OCI-LY7 (cell line): Measurements from ENCODE around the gene RWDD3. TPM values are rescaled to one million over a fixed set of nuclear protein-coding genes. Genes with fewer than 3 reads are reported as not detected.

Experiments
- BruUV-seq: library from RNA; stranded (reverse); fragments of 400-500 nt; replicated peaks from 2 replicates; lab custom pipeline; 2021; lab: Mats Ljungman, UMichigan
- CTCF ChIA-PET: fragments of 300-600 bp; sonication (Branson Sonifier 250); formaldehyde crosslinking; loops from one replicate; lab custom pipeline; 2022; ENCODE audit warnings: antibody characterized with exemption; ENCODE audit not compliant: unreplicated experiment; lab: Charles Lee
- POLR2A ChIA-PET: fragments of 300-600 bp; sonication (Branson Sonifier 250); formaldehyde crosslinking; loops from one replicate; lab custom pipeline; 2022; ENCODE audit warnings: antibody characterized with exemption; lab: Charles Lee
- DNase-seq: peaks from one replicate; pipeline ENCODE4 v3.0.0-alpha.2; 2015; ENCODE audit warnings: low spot score
- H2AFZ ChIP-seq: fragments of 200-600 bp; sonication (generic), shearing (Covaris generic); 2 replicates; pipeline ENCODE4 v1.6.1; 2014; ENCODE audit warnings: mild to moderate bottlenecking, antibody characterized with exemption, low read length, moderate library complexity
- H3K27ac ChIP-seq: fragments of 200-600 bp; sonication (generic); 2 replicates; pipeline ENCODE4 v1.5.1; 2014; ENCODE audit warnings: mixed run types, low read depth, mild to moderate bottlenecking, moderate library complexity, low read length, inconsistent platforms; ENCODE audit not compliant: poor library complexity, severe bottlenecking
- H3K36me3 ChIP-seq: fragments of 200-600 bp; sonication (generic); 2 replicates; pipeline ENCODE4 v1.6.1; 2014; ENCODE audit warnings: mild to moderate bottlenecking, antibody characterized with exemption, low read length, moderate library complexity, mixed read lengths; ENCODE audit not compliant: insufficient read depth
- H3K4me1 ChIP-seq: fragments of 200-600 bp; sonication (generic); 2 replicates; pipeline ENCODE4 v1.5.1; 2014; ENCODE audit warnings: mild to moderate bottlenecking, low read length; ENCODE audit not compliant: insufficient read depth, poor library complexity, severe bottlenecking
- H3K4me2 ChIP-seq: fragments of 200-600 bp; sonication (generic); 2 replicates; pipeline ENCODE4 v1.6.1; 2014; ENCODE audit warnings: mild to moderate bottlenecking, low read length
- H3K4me3 ChIP-seq: fragments of 200-600 bp; sonication (generic); 2 replicates; pipeline ENCODE4 v1.5.1; 2014; ENCODE audit warnings: mild to moderate bottlenecking, low read depth, low read length; ENCODE audit not compliant: poor library complexity, severe bottlenecking
- H3K79me2 ChIP-seq: fragments of 200-600 bp; sonication (generic); 2 replicates; pipeline ENCODE4 v1.6.1; 2016; ENCODE audit warnings: low read depth, mild to moderate bottlenecking, low read length, moderate library complexity, mixed read lengths; ENCODE audit not compliant: insufficient read depth
- H3K9me2 ChIP-seq: fragments of 200-600 bp; sonication (generic); 2 replicates; pipeline ENCODE4 v1.6.1; 2016; ENCODE audit warnings: mild to moderate bottlenecking, low read length, mixed read lengths; ENCODE audit not compliant: insufficient read depth
- H3K9me3 ChIP-seq: fragments of 200-600 bp; sonication (generic); 2 replicates; pipeline ENCODE4 v1.6.1; 2014; ENCODE audit warnings: mild to moderate bottlenecking, mixed run types, low read length, mixed read lengths
- H4K20me1 ChIP-seq: fragments of 200-600 bp; sonication (generic); 2 replicates; pipeline ENCODE4 v1.6.1; 2014; ENCODE audit warnings: mild to moderate bottlenecking, antibody characterized with exemption, low read length, moderate library complexity, mixed read lengths; ENCODE audit not compliant: insufficient read depth
- CTCF ChIP-seq: fragments of 200-600 bp; sonication (generic); conservative IDR thresholded peaks from 2 replicates; pipeline ENCODE4 v1.5.1; 2014; ENCODE audit warnings: mild to moderate bottlenecking, antibody characterized with exemption, low read length, moderate library complexity, mixed read lengths
- EZH2phosphoT487 ChIP-seq: fragments of 200-600 bp; sonication (generic); IDR thresholded peaks from 2 replicates; pipeline ENCODE4 v1.6.1; 2018; ENCODE audit warnings: low read depth, borderline replicate concordance, mild to moderate bottlenecking, mixed run types, antibody characterized with exemption, low read length, moderate library complexity, mixed read lengths
- intact Hi-C: fragments of 100-400 bp; cut with micrococcal nuclease; formaldehyde crosslinking; loops from one replicate; pipeline ENCODE4 v1.10.0; 2022; ENCODE audit not compliant: unreplicated experiment
- total RNA-seq, 2 experiments: library from RNA; depleted of rRNA in 1 of 2; stranded (reverse); fragments of >200 nt in 1 of 2; shearing (Covaris generic) in 1 of 2; gene quantifications; 2 replicates each; pipeline ENCODE4 v1.2.3, GENCODE V29; 2014 to 2022

RWDD3 gene
- total RNA-seq, 2 experiments from 2014 or later: 11.7 to 20.9 TPM

- POLR2A ChIA-PET: interaction anchor here (1.4 kb wide), 1 partner anchor 11 kb away, joined by 4 read pairs; no protein-coding TSS in a partner anchor
- Histone ChIP-seq H2AFZ (no peak overlapping the region), H3K4me2 (no peak overlapping the region), H3K9me2 (no peaks in the 10 kb centered on the region), H4K20me1 (no peaks in the 10 kb centered on the region), H3K4me1 (peaks cover 6% of the 10 kb centered on the region), H3K36me3 (no peaks in the 10 kb centered on the region), H3K9me3 (no peaks in the 10 kb centered on the region), H3K4me3 (no peak overlapping the region), H3K79me2 (peaks cover 3% of the 10 kb centered on the region; the same call in 1 of the 2 replicates), H3K27ac (no peak overlapping the region)
- no TSS peak for BruUV-seq
- no peak for TF ChIP-seq EZH2phosphoT487
- no peak for TF ChIP-seq CTCF
- DNase-seq: no peak
- intact Hi-C loops: loop anchor here (10.0 kb wide), 2 partner anchors 265 to 1495 kb away; partner anchors contain the start of gene PTBP2
- CTCF ChIA-PET: no interaction called here
Measured at GRCh38 chr1:95229706-95230105, 4.3 kb upstream of the RWDD3 start.

GRCh38 chr1:95230256-95230655 lies 3.8 kb upstream of the RWDD3 start:
- BruUV-seq: no TSS peak
- intact Hi-C loops: loop anchor here (10.0 kb wide), 2 partner anchors 265 to 1495 kb away; partner anchors contain the start of gene PTBP2
- peaks cover 6% of the 10 kb centered on the region; the same call in 1 of the 2 replicates for H3K79me2 ChIP-seq
- H4K20me1 ChIP-seq: no peaks in the 10 kb centered on the region
- CTCF ChIA-PET: no interaction called here
- no peak overlapping the region for H3K27ac ChIP-seq
- H2AFZ ChIP-seq: no peak overlapping the region
- H3K9me2 ChIP-seq: no peaks in the 10 kb centered on the region
- H3K4me2 ChIP-seq: no peak overlapping the region
- H3K4me1 ChIP-seq: peaks cover 6% of the 10 kb centered on the region
- no peak for DNase-seq
- no peak overlapping the region for H3K4me3 ChIP-seq
- TF ChIP-seq EZH2phosphoT487 (no peak), CTCF (no peak)
- H3K36me3 ChIP-seq: no peaks in the 10 kb centered on the region
- POLR2A ChIA-PET: interaction anchor here (0.6 kb wide), 1 partner anchor 95 kb away, joined by 5 read pairs; no protein-coding TSS in a partner anchor
- H3K9me3 ChIP-seq: no peaks in the 10 kb centered on the region

GRCh38 chr1:95230768-95231191 lies 3.2 kb upstream of the RWDD3 start:
- H2AFZ ChIP-seq: no peak overlapping the region
- no peak overlapping the region for H3K27ac ChIP-seq
- H3K4me2 ChIP-seq: no peak overlapping the region
- no peak for DNase-seq
- BruUV-seq: no TSS peak
- peaks cover 6% of the 10 kb centered on the region; the same call in 1 of the 2 replicates for H3K79me2 ChIP-seq
- no peaks in the 10 kb centered on the region for H4K20me1 ChIP-seq
- ChIA-PET POLR2A (interaction anchor here (0.6 kb wide), 1 partner anchor 96 kb away, joined by 5 read pairs; no protein-coding TSS in a partner anchor), CTCF (no interaction called here)
- no peak for TF ChIP-seq CTCF
- TF ChIP-seq EZH2phosphoT487: no peak
- H3K9me3 ChIP-seq: no peaks in the 10 kb centered on the region
- intact Hi-C loops: loop anchor here (10.0 kb wide), 2 partner anchors 266 to 1494 kb away; partner anchors contain the start of gene PTBP2
- H3K4me3 ChIP-seq: no peak overlapping the region
- no peaks in the 10 kb centered on the region for H3K36me3 ChIP-seq
- H3K9me2 ChIP-seq: no peaks in the 10 kb centered on the region
- peaks cover 6% of the 10 kb centered on the region for H3K4me1 ChIP-seq
